GM03348 (cell line): ENCODE results near the gene ALOX15B.

Experiments
- DNase-seq: peaks from one replicate; pipeline ENCODE4 v3.0.0; 2012; ENCODE audit warnings: low spot score

ALOX15B gene, protein sequence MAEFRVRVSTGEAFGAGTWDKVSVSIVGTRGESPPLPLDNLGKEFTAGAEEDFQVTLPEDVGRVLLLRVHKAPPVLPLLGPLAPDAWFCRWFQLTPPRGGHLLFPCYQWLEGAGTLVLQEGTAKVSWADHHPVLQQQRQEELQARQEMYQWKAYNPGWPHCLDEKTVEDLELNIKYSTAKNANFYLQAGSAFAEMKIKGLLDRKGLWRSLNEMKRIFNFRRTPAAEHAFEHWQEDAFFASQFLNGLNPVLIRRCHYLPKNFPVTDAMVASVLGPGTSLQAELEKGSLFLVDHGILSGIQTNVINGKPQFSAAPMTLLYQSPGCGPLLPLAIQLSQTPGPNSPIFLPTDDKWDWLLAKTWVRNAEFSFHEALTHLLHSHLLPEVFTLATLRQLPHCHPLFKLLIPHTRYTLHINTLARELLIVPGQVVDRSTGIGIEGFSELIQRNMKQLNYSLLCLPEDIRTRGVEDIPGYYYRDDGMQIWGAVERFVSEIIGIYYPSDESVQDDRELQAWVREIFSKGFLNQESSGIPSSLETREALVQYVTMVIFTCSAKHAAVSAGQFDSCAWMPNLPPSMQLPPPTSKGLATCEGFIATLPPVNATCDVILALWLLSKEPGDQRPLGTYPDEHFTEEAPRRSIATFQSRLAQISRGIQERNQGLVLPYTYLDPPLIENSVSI

DNA sequence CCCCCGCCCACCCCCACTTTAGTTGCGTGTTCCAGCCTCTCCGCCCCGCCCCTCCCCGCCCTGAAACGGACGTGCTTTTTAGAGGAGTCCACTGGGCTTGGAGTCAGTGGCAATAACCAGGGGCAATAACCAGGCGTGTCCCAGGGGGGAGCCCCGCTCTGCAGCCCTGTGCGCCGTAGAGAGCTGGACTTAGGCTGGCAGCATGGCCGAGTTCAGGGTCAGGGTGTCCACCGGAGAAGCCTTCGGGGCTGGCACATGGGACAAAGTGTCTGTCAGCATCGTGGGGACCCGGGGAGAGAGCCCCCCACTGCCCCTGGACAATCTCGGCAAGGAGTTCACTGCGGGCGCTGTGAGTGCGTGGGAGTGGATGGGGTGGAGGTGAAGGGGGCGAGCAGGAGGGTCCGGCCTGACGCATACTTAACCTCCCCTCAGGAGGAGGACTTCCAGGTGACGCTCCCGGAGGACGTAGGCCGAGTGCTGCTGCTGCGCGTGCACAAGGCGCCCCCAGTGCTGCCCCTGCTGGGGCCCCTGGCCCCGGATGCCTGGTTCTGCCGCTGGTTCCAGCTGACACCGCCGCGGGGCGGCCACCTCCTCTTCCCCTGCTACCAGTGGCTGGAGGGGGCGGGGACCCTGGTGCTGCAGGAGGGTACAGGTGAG lies at the start of gene ALOX15B:
ALOX15B (plus strand) TSS at position 106 of the 657 bp plus-strand sequence; CDS start at position 203, 97 bp downstream.
- no peak for DNase-seq

DNA sequence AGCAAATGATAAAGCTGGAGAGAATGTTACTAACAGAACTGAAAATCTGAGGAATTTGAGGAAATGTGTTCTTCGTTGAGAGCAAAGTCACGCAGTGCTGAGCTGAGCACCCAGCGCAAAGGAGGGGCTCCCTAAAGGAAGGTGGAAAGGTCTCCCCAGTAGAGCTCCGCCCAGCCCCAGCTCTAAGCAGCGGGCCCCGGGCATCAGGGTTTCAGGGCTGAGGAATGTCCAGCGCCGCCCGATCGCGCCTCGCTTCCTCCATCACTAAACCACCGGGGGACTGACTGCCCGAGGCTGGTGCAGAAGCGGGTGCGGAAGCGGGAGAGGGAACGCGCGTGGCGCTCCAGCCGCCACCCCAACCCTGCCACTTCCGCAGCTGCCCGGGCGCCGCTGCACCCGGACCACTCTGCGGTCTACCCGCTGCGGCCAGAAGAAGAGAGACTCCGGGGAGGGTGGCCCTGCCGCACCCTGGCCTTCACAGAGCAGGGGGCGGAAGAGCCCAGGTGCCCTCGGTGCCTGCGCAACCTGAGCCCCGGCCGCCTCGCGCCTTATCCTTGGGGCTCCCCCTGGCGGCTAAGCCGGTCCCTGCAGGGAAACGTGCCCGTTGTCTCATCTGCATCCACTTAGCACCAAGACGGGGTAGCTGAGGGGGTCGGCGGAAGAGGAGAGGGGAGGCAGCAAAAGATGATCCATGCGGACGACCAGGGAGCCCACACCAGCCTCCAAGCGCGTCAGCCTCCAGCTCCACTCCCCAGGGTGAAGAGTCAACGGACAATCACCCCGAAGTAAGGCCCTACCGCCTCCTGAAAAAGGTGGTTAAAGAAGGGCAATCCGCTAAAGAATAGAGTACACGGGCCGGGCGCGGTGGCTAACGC lies 48.8 kb upstream of the ALOX15B start:
- DNase-seq, result peak; percentile 91

DNA sequence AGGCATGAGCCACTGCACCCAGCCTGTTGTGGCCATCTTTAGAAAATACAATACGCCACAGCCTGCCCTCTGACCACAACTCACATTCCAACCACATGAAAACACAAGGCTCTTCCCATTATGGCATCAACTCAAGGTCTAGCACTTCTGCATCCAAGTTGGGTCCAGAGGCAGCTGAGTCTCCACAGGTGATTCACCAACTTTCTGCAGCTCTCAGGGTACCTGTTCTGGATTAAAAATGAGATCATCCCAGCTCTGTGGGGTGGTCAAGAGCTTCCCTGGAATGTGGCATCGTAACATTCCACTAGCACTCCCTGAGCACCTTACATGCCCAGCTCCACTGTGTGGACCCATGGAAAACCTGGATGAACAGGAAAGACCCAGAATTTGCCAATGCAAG lies 46.3 kb upstream of the ALOX15B start:
- no peak for DNase-seq

DNA sequence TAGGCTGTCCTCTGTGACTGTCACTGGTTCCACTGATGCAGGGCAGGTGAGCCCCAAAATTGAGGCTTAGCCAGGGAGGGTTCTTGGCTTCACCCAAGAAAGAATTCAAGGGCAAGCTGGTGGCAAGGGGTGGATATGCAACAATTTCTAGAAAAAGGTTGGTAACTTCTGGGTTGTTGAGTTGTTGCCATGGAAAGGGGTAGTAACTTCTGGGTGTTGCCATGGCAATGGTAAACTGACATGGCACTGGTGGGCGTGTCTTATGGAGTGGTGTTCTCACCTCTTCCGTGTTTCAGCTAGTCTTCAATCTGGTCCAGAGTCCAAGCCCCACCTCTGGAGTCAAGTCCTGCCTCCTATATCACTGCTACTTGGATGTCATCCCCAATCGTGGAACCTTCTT lies 45.9 kb upstream of the ALOX15B start:
- DNase-seq, result no peak

DNA sequence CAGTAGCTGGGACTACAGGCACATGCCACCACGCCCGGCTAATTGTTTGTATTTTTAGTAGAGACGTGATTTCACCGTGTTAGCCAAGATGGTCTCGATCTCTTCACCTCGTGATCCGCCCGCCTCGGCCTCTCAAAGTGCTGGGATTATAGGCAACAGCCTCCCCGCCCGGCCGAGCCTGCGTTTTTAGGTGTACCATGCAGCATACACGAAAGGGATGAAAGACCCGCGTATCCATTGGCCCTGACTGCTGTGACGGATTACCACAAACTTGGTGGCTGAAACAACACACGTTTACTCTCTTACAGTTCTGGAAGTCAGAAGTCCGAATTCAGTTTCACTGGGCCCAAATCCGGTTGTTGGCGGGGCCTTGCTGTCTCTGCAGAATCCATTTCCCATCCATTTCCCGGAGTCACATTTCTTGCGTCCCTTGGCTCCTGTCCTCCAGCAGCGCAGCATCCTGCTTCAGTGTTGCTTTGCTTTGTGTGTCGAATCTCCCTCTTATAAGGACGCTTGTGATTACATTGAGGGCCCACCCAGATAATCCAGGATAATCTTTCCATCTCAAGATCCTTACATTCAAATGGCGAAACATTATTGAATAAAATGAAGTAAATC lies 44.8 kb upstream of the ALOX15B start:
- DNase-seq, result no peak

DNA sequence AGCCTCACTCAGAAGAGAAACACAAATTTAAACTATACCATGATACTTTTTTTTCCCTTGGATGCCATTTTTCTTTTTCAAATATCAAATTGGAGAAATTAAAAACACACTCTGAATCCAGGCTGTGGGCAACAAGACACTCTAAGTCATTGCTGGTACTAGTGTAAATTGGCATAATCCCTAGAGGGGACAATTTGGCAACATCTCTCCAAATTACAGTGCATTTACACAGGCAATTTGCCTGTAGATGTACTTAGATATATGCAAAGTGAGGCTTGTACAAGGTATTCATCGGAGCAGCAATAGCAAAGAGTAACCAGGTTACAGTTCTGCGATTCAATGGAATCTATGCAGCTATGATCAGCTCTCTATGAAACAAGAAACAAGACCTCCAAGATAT lies 43.1 kb upstream of the ALOX15B start:
- DNase-seq, result no peak

DNA sequence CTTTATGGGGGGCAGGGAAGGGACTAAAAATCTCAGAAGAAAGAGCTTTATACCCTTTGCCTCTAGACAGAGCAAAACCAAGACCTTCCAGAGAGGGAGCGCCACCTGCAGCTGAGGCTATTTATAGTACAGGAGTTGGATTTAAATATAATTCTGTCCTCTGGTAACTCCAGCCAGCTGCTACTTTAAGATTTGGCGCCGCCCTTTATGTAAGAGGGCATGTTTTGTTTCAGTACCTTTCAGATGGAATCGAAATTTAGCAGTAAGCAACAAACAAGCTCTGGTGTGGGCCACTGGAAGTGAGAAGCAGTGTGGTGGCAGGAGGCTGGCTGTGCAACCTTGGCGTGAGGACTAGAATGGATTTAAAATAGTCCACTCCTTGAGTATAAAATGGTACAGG lies 41.7 kb upstream of the ALOX15B start:
- DNase-seq, result no peak

DNA sequence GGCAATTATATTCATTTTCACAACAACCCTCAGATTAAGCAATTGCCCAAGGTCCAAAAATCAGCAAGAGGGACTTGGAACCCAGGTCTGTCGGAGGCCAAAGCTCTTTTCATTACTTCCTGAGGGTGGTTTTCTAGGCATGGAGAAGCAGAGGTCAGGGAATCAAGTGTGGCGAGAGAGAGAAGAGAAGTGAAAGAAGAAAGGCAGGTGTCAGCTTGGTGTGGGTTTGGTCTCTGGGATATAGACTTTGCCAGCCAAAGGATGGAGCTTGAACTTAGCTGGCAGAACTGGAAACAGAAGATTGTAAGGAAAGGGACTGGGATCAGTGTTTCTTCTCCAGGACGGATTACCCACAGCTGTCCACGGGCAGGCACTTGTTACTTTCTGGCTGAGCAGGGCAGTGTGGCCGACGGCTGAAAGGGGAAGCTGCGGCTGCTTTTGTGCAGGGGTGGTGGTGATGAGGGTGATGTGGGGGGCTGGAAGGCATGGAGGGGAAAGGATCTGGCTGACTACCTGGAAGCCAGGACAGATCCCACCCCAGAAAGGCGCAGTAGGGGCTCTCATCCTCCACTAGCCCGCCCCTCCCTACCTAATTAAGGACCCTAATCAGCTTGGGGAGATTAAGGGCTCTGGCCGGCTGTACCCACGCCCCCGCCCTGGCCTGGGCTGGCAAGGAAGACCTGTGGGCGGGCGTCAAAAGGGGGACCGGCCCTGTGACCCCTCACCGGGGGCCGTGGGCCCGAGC lies 36.7 kb upstream of the ALOX15B start, which contains the start of gene GUCY2D:
GUCY2D (plus strand) TSS at position 640 of the 745 bp plus-strand sequence. CDS start 433 bp downstream, outside the sequence.
- no peak for DNase-seq

DNA sequence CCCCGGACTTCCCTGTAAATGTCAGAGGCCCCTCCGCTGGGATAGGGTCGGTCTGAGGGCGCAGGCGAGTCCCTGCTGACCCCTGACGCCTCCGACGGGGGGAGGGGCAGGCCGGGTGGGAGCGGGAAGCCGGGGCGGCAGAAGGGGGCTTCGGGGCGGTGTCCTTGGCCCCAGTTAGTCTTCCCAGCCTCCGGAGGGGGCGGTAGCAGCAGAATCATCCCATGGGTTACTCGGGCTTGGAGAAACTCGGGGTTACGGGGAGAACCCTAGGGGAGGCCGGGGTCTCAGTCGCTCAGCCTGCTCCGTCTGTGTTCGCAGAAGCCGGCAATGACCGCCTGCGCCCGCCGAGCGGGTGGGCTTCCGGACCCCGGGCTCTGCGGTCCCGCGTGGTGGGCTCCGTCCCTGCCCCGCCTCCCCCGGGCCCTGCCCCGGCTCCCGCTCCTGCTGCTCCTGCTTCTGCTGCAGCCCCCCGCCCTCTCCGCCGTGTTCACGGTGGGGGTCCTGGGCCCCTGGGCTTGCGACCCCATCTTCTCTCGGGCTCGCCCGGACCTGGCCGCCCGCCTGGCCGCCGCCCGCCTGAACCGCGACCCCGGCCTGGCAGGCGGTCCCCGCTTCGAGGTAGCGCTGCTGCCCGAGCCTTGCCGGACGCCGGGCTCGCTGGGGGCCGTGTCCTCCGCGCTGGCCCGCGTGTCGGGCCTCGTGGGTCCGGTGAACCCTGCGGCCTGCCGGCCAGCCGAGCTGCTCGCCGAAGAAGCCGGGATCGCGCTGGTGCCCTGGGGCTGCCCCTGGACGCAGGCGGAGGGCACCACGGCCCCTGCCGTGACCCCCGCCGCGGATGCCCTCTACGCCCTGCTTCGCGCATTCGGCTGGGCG lies 35.9 kb upstream of the ALOX15B start:
- no peak for DNase-seq

DNA sequence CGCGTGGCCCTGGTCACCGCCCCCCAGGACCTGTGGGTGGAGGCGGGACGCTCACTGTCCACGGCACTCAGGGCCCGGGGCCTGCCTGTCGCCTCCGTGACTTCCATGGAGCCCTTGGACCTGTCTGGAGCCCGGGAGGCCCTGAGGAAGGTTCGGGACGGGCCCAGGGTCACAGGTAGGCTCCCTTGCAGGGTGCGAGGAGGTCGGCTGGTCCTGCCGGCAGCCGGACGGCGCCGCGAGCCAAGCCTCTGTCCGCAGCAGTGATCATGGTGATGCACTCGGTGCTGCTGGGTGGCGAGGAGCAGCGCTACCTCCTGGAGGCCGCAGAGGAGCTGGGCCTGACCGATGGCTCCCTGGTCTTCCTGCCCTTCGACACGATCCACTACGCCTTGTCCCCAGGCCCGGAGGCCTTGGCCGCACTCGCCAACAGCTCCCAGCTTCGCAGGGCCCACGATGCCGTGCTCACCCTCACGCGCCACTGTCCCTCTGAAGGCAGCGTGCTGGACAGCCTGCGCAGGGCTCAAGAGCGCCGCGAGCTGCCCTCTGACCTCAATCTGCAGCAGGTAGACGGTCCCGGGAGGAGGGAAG lies 35.2 kb upstream of the ALOX15B start:
- no peak for DNase-seq

DNA sequence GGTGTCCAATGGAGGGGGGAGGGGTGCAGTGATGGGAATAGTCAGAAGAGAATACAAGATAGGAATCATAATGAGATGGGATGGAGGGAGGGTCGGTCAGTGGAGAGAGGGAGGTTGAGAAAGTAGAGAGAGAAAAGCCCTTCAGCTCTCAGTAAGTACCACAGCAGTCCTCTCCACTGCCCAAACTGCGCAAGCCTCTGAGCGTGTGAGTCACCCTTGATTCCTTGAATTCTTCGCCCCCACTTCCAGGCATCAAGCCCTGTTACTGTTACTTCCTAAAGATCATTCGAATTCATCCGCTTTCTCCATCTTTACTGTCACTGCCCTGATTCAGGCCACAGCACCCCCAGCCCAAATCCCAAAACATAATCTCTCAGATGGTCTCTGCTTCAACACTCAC lies 34.0 kb upstream of the ALOX15B start:
- DNase-seq, result peak; percentile 49

DNA sequence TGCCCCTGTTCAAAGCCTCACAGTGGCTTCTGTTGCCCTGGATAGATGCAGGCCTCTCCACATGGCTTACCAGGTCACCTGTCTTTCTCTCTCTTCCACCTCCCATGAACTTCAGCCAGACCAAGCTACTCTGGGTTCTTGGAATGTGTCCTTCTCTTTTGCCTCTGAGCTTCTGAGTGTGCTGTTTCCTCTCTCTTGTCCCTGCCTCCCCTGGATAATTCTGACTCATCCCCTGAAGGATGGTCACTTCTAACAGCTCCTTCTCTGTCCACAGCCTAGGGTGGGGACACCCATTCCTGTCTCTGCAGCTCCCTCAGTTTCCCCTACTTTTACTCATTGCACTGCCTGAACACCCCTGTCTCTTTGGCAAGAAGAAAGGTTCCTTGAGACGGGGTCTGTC lies 33.5 kb upstream of the ALOX15B start:
- no peak for DNase-seq

DNA sequence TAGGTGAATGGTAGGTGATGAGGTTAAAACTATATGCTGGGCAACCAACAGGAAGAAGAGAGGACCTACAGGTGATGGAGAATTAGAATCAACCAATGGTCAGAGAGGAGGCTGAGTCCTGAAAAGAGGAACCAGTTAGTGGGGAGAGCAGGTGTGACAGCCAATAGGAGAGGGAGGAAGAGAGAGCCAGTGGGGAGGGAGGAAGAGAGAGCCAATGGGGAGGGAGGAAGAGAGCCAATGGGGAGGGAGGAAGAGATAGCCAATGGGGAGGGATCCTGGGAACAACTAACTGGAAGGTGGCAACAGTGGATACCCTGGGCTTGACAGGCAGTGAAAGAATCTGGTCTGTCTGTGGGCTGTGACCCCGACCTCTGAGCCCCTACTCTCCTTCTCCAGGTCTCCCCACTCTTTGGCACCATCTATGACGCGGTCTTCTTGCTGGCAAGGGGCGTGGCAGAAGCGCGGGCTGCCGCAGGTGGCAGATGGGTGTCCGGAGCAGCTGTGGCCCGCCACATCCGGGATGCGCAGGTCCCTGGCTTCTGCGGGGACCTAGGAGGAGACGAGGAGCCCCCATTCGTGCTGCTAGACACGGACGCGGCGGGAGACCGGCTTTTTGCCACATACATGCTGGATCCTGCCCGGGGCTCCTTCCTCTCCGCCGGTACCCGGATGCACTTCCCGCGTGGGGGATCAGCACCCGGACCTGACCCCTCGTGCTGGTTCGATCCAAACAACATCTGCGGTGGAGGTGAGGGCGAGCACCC lies 32.7 kb upstream of the ALOX15B start:
- no peak for DNase-seq

DNA sequence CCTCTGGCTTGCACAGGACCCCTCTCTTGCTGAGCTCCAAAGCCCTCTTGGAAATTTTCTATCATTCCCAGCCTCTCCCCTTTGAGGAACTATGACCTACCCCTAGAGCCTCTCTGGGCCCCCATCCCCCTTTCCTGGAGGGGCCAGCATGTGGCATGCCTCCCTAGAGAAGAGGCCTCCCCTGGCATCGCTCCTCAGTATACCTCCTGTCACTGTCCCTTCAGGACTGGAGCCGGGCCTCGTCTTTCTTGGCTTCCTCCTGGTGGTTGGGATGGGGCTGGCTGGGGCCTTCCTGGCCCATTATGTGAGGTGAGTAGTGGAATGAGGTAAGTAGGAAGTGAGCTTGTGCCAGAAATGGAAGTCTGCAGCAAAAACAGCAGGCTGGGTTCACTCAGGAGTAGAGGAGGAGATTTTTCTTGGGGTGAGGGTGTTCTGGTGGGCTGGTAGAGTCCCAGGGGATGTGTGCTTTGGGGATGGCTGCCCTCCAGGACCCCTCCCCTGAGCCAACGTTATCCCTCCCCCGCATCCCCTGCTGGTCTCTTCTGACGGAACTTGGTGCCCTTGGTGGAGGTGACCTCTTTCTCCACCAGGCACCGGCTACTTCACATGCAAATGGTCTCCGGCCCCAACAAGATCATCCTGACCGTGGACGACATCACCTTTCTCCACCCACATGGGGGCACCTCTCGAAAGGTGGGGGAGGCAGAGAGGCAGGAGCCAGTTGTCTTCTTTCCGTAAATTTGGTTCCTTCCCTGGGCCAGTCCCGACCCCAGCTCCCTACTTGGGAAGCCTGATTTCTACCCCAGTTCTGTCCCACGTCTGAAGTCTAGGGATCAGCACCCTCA lies 31.8 kb upstream of the ALOX15B start:
- DNase-seq, result no peak

DNA sequence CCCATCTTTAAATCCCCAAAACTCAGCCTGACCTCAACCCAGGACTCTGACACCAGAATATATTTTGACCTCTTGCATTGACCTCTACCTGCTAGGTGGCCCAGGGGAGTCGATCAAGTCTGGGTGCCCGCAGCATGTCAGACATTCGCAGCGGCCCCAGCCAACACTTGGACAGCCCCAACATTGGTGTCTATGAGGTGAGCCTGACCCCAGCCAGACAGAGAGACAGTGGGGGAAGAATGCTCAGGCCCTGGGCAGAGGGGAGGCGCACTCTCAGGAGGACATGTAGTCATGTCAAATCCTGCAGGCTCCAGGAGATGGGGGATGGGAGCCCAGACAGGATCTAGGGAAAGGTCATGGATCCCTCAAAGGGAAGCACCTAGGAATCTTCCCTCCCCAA lies 31.0 kb upstream of the ALOX15B start:
- no peak for DNase-seq

DNA sequence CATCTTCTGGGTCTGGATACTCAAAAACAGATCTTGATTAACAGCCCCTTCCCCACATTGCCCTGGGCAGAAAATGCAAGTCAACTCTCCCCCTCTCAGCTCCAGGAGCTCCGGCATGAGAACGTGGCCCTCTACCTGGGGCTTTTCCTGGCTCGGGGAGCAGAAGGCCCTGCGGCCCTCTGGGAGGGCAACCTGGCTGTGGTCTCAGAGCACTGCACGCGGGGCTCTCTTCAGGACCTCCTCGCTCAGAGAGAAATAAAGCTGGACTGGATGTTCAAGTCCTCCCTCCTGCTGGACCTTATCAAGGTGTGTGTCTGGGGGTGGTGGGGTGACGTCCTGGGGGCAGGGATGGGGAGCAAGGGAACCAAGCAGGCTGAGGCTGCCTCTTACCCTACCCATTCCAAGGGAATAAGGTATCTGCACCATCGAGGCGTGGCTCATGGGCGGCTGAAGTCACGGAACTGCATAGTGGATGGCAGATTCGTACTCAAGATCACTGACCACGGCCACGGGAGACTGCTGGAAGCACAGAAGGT lies 26.7 kb upstream of the ALOX15B start:
- no peak for DNase-seq

DNA sequence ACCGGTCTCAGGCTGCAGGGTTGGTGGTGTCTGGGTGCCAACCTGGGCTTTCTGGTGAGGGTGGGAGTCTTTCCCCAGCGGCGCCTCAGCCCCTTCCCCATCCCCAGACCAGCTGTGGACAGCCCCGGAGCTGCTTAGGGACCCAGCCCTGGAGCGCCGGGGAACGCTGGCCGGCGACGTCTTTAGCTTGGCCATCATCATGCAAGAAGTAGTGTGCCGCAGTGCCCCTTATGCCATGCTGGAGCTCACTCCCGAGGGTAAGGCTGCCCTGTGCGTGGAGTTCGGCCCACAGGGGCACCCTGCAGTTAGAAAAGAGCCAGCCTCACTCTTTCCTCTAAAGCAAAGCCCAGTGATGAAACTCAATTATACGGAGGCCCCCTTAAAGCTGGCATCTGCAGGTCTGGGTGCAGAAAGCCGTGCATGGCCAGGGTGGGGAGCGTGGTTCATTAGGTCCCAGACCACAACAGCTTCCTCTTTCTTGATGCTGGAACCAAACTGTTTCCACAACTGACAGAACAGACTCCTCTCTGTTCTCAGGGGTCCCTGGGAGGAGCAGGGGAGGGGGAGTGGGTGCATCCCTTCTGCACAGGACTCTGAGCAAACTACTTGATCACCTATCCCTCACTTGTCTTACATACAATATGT lies 25.7 kb upstream of the ALOX15B start:
- DNase-seq, result no peak
